ENCODE measurements around the gene EXO5.
A peak's percentile ranks its signal among the peaks of the same experiment; 100 is the strongest.

Gene EXO5

DNA sequence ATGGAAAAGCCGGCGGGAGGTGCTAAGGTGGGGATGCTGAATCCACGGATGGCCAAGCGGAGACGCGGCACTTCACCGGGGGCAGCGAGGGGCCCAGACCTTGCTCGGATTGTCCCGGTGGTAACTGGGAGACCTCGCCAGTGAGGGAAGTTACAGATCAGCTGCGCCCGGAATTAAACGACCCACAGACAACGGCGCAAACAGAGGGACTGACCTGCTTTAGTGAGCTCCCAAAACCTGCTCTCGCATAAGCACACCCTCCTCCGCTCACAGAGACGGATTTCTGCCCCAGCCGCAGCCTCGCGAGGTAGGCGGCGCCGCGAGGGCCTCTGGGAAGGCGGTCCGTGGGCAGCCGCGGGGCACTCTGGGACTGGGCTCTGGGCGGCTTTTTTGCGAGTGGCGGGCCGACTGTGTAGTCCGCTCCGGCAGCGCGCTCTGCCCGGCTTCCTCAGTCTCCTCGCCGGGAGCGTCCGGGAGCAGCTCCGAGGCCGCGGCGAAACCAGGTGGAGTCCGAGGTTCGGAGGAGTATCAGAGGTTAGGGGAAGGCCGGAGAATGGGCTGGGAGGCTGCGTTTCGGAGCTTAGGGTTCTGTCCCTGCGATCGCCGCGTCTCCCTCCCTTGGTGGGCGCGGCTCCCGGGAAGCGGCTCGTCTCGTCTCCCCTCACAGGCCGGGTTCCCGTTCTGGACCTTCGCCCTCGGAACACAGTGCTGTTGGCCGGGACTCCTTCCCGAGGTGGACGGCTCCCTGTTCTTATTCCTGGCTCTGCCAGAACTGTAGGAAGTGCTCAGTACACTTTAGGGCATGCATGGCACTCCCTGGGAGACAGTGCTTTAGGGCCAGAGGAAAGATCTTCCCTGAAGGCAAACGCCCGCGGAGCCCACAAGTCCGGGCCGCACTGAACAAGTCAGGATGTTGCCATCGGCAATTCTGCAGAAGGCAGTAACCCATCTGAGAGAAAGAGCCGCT, at the start of gene EXO5:
Gene EXO5 (plus strand): TSS at position 393 of the 967 bp plus-strand sequence. CDS start 5,778 bp downstream, outside the sequence.
- peak within 1 kb of the TSS; percentile 79 for H3K4me3 ChIP-seq (ENCODE audit: low read length)
- peak; percentile 74 for DNase-seq (ENCODE audit: low read depth)
- TF ChIP-seq, protein P1, sequence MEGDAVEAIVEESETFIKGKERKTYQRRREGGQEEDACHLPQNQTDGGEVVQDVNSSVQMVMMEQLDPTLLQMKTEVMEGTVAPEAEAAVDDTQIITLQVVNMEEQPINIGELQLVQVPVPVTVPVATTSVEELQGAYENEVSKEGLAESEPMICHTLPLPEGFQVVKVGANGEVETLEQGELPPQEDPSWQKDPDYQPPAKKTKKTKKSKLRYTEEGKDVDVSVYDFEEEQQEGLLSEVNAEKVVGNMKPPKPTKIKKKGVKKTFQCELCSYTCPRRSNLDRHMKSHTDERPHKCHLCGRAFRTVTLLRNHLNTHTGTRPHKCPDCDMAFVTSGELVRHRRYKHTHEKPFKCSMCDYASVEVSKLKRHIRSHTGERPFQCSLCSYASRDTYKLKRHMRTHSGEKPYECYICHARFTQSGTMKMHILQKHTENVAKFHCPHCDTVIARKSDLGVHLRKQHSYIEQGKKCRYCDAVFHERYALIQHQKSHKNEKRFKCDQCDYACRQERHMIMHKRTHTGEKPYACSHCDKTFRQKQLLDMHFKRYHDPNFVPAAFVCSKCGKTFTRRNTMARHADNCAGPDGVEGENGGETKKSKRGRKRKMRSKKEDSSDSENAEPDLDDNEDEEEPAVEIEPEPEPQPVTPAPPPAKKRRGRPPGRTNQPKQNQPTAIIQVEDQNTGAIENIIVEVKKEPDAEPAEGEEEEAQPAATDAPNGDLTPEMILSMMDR (IDR thresholded peaks at IDR 0.05; ENCODE audit: insufficient read depth, low read depth, low read length, missing control alignments): no peak

DNA sequence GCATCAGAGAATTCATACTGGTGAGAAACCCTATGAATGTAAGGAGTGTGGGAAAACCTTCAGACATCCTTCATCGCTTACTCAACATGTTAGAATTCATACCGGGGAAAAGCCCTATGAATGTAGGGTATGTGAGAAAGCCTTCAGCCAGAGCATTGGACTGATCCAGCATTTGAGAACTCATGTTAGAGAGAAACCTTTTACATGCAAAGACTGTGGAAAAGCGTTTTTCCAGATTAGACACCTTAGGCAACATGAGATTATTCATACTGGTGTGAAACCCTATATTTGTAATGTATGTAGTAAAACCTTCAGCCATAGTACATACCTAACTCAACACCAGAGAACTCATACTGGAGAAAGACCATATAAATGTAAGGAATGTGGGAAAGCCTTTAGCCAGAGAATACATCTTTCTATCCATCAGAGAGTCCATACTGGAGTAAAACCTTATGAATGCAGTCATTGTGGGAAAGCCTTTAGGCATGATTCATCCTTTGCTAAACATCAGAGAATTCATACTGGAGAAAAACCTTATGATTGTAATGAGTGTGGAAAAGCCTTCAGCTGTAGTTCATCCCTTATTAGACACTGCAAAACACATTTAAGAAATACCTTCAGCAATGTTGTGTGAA, 45.5 kb upstream of the EXO5 start:
- TF ChIP-seq, protein P1 (IDR thresholded peaks at IDR 0.05; ENCODE audit: insufficient read depth, low read depth, low read length, missing control alignments): no peak
- DNase-seq (ENCODE audit: low read depth): no peak
- no peak overlapping the region for H3K4me3 ChIP-seq (ENCODE audit: low read length)

DNA sequence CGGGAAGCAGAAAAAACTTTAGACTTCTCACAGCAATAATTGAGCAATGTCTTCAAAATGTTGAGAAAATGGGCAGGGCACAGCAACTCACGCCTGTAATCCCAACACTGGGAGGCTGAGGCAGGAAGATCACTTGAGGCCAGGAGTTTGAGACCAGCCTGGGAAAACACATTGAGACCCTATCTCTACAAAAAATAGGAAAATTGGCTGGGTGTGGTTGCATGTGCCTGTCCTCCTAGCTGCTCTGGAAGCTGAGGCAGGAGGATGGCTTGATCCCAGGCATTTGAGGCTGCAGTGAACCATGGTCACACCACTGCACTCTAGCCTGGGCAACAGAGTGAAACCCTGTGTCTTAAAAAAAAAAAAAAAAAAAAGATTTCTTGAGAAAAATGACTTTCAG, 39.2 kb upstream of the EXO5 start:
- H3K4me3 ChIP-seq (ENCODE audit: low read length): no peak overlapping the region
- TF ChIP-seq, protein P1 (IDR thresholded peaks at IDR 0.05; ENCODE audit: insufficient read depth, low read depth, low read length, missing control alignments): no peak
- DNase-seq (ENCODE audit: low read depth): no peak

DNA sequence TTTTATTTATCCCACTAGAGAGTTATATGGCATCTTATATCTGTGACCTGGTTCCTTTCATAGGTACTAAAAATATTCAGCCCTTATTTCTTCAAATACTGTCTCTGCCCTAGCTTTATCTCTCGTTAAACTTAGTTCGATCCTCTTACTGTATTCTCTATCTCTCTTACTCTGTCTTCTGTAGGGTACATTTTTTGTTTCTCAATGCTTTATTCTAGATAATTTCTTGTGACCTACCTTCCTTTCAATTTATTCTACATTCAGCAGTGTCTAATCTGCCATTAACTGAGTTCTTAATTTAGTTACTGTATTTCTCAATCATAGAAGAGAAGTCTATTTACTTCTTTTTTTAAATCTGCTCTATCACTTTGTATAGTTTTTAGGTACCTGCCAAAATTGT, 33.3 kb upstream of the EXO5 start:
- no peak for DNase-seq (ENCODE audit: low read depth)
- no peak overlapping the region for H3K4me3 ChIP-seq (ENCODE audit: low read length)
- TF ChIP-seq, protein P1 (IDR thresholded peaks at IDR 0.05; ENCODE audit: insufficient read depth, low read depth, low read length, missing control alignments): no peak

DNA sequence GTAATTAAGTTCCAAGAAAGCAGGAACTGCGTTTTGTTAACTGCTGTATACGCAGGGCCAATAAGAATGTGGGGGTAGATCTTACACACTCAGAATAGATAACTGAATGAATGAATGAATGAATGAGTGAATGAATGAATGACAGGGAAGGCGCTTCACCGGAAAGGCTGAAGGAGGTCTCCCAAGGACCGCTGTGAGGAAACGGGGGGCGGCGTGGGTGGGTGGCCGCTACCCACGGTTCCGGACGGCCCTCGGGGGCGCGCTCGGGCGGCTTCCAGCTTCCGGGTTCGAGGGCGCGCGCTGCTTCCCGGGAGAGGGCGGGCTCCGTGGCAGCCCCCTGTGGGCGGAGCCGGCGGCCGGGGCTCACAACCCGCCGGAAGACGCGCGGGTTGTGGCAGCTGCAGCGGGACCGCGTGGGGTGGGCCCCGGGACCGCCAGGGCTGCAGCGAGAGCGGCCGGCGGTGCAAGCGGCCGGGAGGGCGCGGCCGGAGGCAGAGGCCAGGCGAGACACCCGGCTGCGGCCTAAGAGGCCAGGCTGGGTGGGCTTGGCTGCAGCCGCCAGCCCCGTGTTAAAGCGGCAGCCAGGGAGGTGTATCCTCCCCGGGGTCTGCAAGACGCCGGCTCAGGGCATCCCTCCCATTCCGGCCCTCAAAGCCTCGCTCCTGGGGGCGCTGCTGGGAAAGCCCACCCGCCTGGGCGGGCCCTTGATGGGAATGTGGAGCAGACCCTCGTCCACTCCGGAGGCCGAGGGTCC, 31.5 kb upstream of the EXO5 start, which contains the start of gene ZFP69:
Gene ZFP69 (plus strand): TSS at position 367 of the 754 bp plus-strand sequence. CDS start 2,072 bp downstream, outside the sequence.
- TF ChIP-seq, protein P1 (IDR thresholded peaks at IDR 0.05; ENCODE audit: insufficient read depth, low read depth, low read length, missing control alignments): no peak

DNA sequence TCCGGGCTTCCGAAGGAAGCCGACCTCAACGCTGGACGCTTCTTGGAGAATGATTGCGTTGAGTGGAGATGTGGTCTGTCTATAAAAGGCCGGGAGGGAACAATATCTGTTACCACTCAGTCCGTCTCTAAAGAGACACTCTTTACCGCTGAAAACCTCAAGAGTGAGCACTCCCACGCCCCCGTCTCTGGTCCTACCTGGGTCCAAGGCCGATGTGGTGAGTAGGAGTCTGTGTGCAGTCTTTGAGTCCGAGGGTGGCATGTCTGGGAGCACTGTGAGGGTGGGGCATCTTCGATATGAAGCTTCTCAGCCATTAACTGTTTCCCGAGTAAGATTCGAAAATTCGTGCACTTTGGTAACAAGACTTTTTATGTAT, 30.9 kb upstream of the EXO5 start:
- TF ChIP-seq, protein P1 (IDR thresholded peaks at IDR 0.05; ENCODE audit: insufficient read depth, low read depth, low read length, missing control alignments): no peak
- DNase-seq (ENCODE audit: low read depth): peak; percentile 21
- peak overlapping the region; percentile 73 for H3K4me3 ChIP-seq (ENCODE audit: low read length)

More for the DNA sequence above, 31.5 kb upstream of the EXO5 start, which contains the start of gene ZFP69:
- H3K4me3 ChIP-seq (ENCODE audit: low read length): peak within 1 kb of the TSS; percentile 73
- peak; percentile 55 for DNase-seq (ENCODE audit: low read depth)

All from epithelial cell of esophagus (primary cell).